Mucosa of stomach (tissue), 1 donor: ENCODE results near the gene ZNF316.

ENCODE experiments used
- H3K27me3 ChIP-seq: one replicate; pipeline ENCODE4 v1.7.0; 2013; ENCODE audit warnings: mild to moderate bottlenecking, low read length; ENCODE audit not compliant: control insufficient read depth, insufficient read depth
- H3K36me3 ChIP-seq: one replicate; pipeline ENCODE4 v1.7.0; 2013; ENCODE audit warnings: low read length; ENCODE audit not compliant: control insufficient read depth, insufficient read depth
- H3K4me1 ChIP-seq: one replicate; pipeline ENCODE4 v1.7.0; 2013; ENCODE audit warnings: mild to moderate bottlenecking, low read length; ENCODE audit not compliant: control insufficient read depth, insufficient read depth
- H3K4me3 ChIP-seq: one replicate; pipeline ENCODE4 v1.7.0; 2013; ENCODE audit warnings: low read length
- H3K9ac ChIP-seq: one replicate; pipeline ENCODE4 v1.7.0; 2013; ENCODE audit warnings: mild to moderate bottlenecking, low read length, moderate library complexity
- H3K9me3 ChIP-seq: one replicate; pipeline ENCODE4 v1.7.0; 2013; ENCODE audit warnings: mild to moderate bottlenecking, low read length, moderate library complexity; ENCODE audit not compliant: control insufficient read depth
- donor health status: Pancreatic carcinoma.

ZNF316 gene

GRCh38 chr7:6642861-6643640, 5.9 kb downstream of the ZNF316 start:
- Histone ChIP-seq H3K27me3 (no peaks in the 10 kb centered on the region), H3K9ac (no peak overlapping the region), H3K4me1 (peaks cover 13% of the 10 kb centered on the region), H3K4me3 (no peak overlapping the region), H3K36me3 (no peaks in the 10 kb centered on the region), H3K9me3 (no peaks in the 10 kb centered on the region)

- Histone ChIP-seq H3K27me3 (no peaks in the 10 kb centered on the region), H3K9ac (no peak overlapping the region), H3K4me1 (peaks cover 5% of the 10 kb centered on the region), H3K36me3 (no peaks in the 10 kb centered on the region), H3K4me3 (no peak overlapping the region), H3K9me3 (no peaks in the 10 kb centered on the region)
Measured at GRCh38 chr7:6643915-6644625, 7.0 kb downstream of the ZNF316 start.

- Histone ChIP-seq H3K9me3 (no peaks in the 10 kb centered on the region), H3K36me3 (no peaks in the 10 kb centered on the region)
Measured at GRCh38 chr7:6644728-6645127, 7.6 kb downstream of the ZNF316 start.

GRCh38 chr7:6646465-6646864, 9.3 kb downstream of the ZNF316 start:
- H3K9ac ChIP-seq = no peak overlapping the region
- no peak overlapping the region for H3K4me3 ChIP-seq
- peaks cover 5% of the 10 kb centered on the region for H3K4me1 ChIP-seq
- H3K9me3 ChIP-seq = no peaks in the 10 kb centered on the region
- no peaks in the 10 kb centered on the region for H3K27me3 ChIP-seq
- H3K36me3 ChIP-seq = no peaks in the 10 kb centered on the region

More at GRCh38 chr7:6644728-6645127, 7.6 kb downstream of the ZNF316 start:
- Histone ChIP-seq H3K9ac (no peak overlapping the region), H3K4me1 (peaks cover 5% of the 10 kb centered on the region), H3K4me3 (no peak overlapping the region), H3K27me3 (no peaks in the 10 kb centered on the region)

GRCh38 chr7:6647080-6647479, 10.0 kb downstream of the ZNF316 start:
- Histone ChIP-seq H3K4me1 (peaks cover 5% of the 10 kb centered on the region), H3K27me3 (no peaks in the 10 kb centered on the region), H3K9me3 (no peaks in the 10 kb centered on the region), H3K36me3 (no peaks in the 10 kb centered on the region), H3K4me3 (no peak overlapping the region), H3K9ac (no peak overlapping the region)

- no peaks in the 10 kb centered on the region for H3K27me3 ChIP-seq
- no peaks in the 10 kb centered on the region for H3K9me3 ChIP-seq
- peaks cover 5% of the 10 kb centered on the region for H3K4me1 ChIP-seq
- H3K9ac ChIP-seq = no peak overlapping the region
- no peaks in the 10 kb centered on the region for H3K36me3 ChIP-seq
- H3K4me3 ChIP-seq = no peak overlapping the region
Measured at GRCh38 chr7:6647541-6647940, 10.4 kb downstream of the ZNF316 start.

GRCh38 chr7:6648066-6648814, 11.1 kb downstream of the ZNF316 start:
- no peaks in the 10 kb centered on the region for H3K36me3 ChIP-seq
- H3K9ac ChIP-seq = no peak overlapping the region
- H3K4me3 ChIP-seq = no peak overlapping the region
- no peaks in the 10 kb centered on the region for H3K9me3 ChIP-seq
- no peaks in the 10 kb centered on the region for H3K27me3 ChIP-seq
- H3K4me1 ChIP-seq = peaks cover 2% of the 10 kb centered on the region

- H3K27me3 ChIP-seq = no peaks in the 10 kb centered on the region
- H3K9ac ChIP-seq = no peak overlapping the region
- H3K4me3 ChIP-seq = no peak overlapping the region
- H3K9me3 ChIP-seq = no peaks in the 10 kb centered on the region
- no peaks in the 10 kb centered on the region for H3K4me1 ChIP-seq
- H3K36me3 ChIP-seq = no peaks in the 10 kb centered on the region
Measured at GRCh38 chr7:6648815-6649104, 11.6 kb downstream of the ZNF316 start.

GRCh38 chr7:6649241-6649961, 12.3 kb downstream of the ZNF316 start:
- H3K4me3 ChIP-seq = no peak overlapping the region
- H3K4me1 ChIP-seq = no peaks in the 10 kb centered on the region
- no peaks in the 10 kb centered on the region for H3K36me3 ChIP-seq
- H3K9ac ChIP-seq = no peak overlapping the region
- H3K27me3 ChIP-seq = no peaks in the 10 kb centered on the region
- no peaks in the 10 kb centered on the region for H3K9me3 ChIP-seq

GRCh38 chr7:6650086-6650485, 13.0 kb downstream of the ZNF316 start:
- Histone ChIP-seq H3K27me3 (no peaks in the 10 kb centered on the region), H3K36me3 (no peaks in the 10 kb centered on the region)

GRCh38 chr7:6650521-6651011, 13.4 kb downstream of the ZNF316 start:
- H3K9me3 ChIP-seq = no peaks in the 10 kb centered on the region
- no peaks in the 10 kb centered on the region for H3K36me3 ChIP-seq
- H3K27me3 ChIP-seq = no peaks in the 10 kb centered on the region
- H3K4me3 ChIP-seq = no peak overlapping the region
- H3K4me1 ChIP-seq = no peaks in the 10 kb centered on the region
- no peak overlapping the region for H3K9ac ChIP-seq

More at GRCh38 chr7:6650086-6650485, 13.0 kb downstream of the ZNF316 start:
- no peaks in the 10 kb centered on the region for H3K9me3 ChIP-seq
- no peaks in the 10 kb centered on the region for H3K4me1 ChIP-seq
- no peak overlapping the region for H3K4me3 ChIP-seq
- no peak overlapping the region for H3K9ac ChIP-seq
